Karpas-422 (cell line): ENCODE results near the gene MRPL19. TPM values are rescaled to one million over a fixed set of nuclear protein-coding genes. Genes with fewer than 3 reads are reported as not detected.
A peak's percentile ranks its signal among the peaks of the same experiment; 100 is the strongest.

ENCODE experiments used
- DNase-seq: peaks from one replicate; pipeline ENCODE4 v3.0.0-alpha.2; 2015
- H2AFZ ChIP-seq: fragments of 200-600 bp; sonication (generic); 2 replicates; pipeline ENCODE4 v1.6.1; 2014; ENCODE audit warnings: antibody characterized with exemption, low read length, mixed read lengths
- H3K27ac ChIP-seq: fragments of 200-600 bp; sonication (generic); 2 replicates; pipeline ENCODE4 v1.5.1; 2014; ENCODE audit warnings: mild to moderate bottlenecking, low read length, moderate library complexity
- H3K27me3 ChIP-seq: fragments of 200-600 bp; sonication (generic); 2 replicates; pipeline ENCODE4 v1.6.1; 2014; ENCODE audit warnings: low read length, mixed read lengths
- H3K36me3 ChIP-seq: fragments of 200-600 bp; sonication (generic); 2 replicates; pipeline ENCODE4 v1.6.1; 2014; ENCODE audit warnings: low read length, mixed read lengths; ENCODE audit not compliant: insufficient read depth
- H3K4me1 ChIP-seq: fragments of 200-600 bp; sonication (generic); 2 replicates; pipeline ENCODE4 v1.6.1; 2014; ENCODE audit warnings: mild to moderate bottlenecking, low read length, mixed read lengths
- H3K4me2 ChIP-seq: fragments of 200-600 bp; sonication (generic); 2 replicates; pipeline ENCODE4 v1.6.1; 2014; ENCODE audit warnings: low read length, low read depth, mild to moderate bottlenecking; ENCODE audit not compliant: poor library complexity, severe bottlenecking
- H3K4me3 ChIP-seq: fragments of 200-600 bp; sonication (generic); 2 replicates; pipeline ENCODE4 v1.5.1; 2014; ENCODE audit warnings: mild to moderate bottlenecking, antibody characterized with exemption, low read length, mixed read lengths
- H3K79me2 ChIP-seq: fragments of 200-600 bp; sonication (generic); 2 replicates; pipeline ENCODE4 v1.6.1; 2014; ENCODE audit warnings: mild to moderate bottlenecking, low read length, mixed read lengths
- H3K9ac ChIP-seq: fragments of 200-600 bp; sonication (generic); 2 replicates; pipeline ENCODE4 v1.6.0; 2014; ENCODE audit warnings: low read length
- H3K9me2 ChIP-seq: fragments of 200-600 bp; sonication (generic), shearing (Covaris generic); replicated peaks from 2 replicates; pipeline ENCODE4 v1.6.0; 2014; ENCODE audit warnings: mild to moderate bottlenecking, low read length, moderate library complexity; ENCODE audit not compliant: insufficient read depth
- H3K9me3 ChIP-seq: fragments of 300-700, 200-600 bp; sonication (generic); 2 replicates; pipeline ENCODE4 v1.6.1; 2014; ENCODE audit warnings: low read length, mixed read lengths
- H4K20me1 ChIP-seq: fragments of 200-600 bp; sonication (generic); 2 replicates; pipeline ENCODE4 v1.6.1; 2014; ENCODE audit warnings: mild to moderate bottlenecking, antibody characterized with exemption, low read length, low read depth; ENCODE audit not compliant: insufficient read depth
- total RNA-seq: library from RNA; depleted of rRNA; stranded (reverse); fragments of >200 nt; shearing (Covaris generic); gene quantifications from 2 replicates; pipeline ENCODE4 v1.2.3, GENCODE V29; 2014; ENCODE audit warnings: low replicate concordance

Gene MRPL19
- total RNA-seq, 1 experiment from 2014 or later: 76.6 TPM

DNA sequence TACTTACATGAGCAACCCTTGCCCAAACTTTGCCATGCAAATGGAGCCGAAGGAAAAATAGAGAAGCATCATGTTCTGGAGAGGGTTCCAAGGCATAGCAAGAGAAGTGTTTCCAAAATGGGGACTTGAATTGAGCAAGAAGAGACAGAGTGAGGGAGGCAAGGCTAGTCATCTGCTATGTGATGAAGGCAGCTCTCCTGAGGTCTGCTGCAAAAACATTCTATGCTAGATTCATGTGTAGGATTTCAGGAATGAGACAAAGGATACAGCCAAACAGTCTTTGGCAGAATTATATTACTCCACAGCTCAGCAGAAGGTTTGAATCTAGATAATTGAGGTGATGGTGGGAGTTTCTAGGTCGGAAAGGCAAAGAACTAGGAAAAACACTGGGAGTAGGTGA, 24.1 kb upstream of the MRPL19 start:
- no peaks in the 10 kb centered on the region for H4K20me1 ChIP-seq
- no peaks in the 10 kb centered on the region for H3K79me2 ChIP-seq
- H3K4me1 ChIP-seq: no peaks in the 10 kb centered on the region
- H3K27ac ChIP-seq: no peak overlapping the region
- no peaks in the 10 kb centered on the region for H3K9me3 ChIP-seq
- H3K9me2 ChIP-seq: no peaks in the 10 kb centered on the region
- no peak overlapping the region for H3K9ac ChIP-seq
- H3K4me3 ChIP-seq: no peak overlapping the region
- no peak for DNase-seq
- no peak overlapping the region for H2AFZ ChIP-seq
- H3K36me3 ChIP-seq: no peaks in the 10 kb centered on the region
- H3K4me2 ChIP-seq: no peak overlapping the region
- no peaks in the 10 kb centered on the region for H3K27me3 ChIP-seq

GRCh38 chr2:75622929-75623328, 23.7 kb upstream of the MRPL19 start:
- H3K4me1 ChIP-seq: no peaks in the 10 kb centered on the region
- DNase-seq: no peak
- H3K4me3 ChIP-seq: no peak overlapping the region
- H3K36me3 ChIP-seq: no peaks in the 10 kb centered on the region
- H3K79me2 ChIP-seq: no peaks in the 10 kb centered on the region
- no peaks in the 10 kb centered on the region for H3K9me2 ChIP-seq
- no peaks in the 10 kb centered on the region for H3K9me3 ChIP-seq
- H3K27ac ChIP-seq: no peak overlapping the region
- H3K4me2 ChIP-seq: no peak overlapping the region
- no peaks in the 10 kb centered on the region for H4K20me1 ChIP-seq
- no peak overlapping the region for H3K9ac ChIP-seq
- H3K27me3 ChIP-seq: no peaks in the 10 kb centered on the region
- H2AFZ ChIP-seq: no peak overlapping the region

- H3K9me2 ChIP-seq: no peaks in the 10 kb centered on the region
- no peaks in the 10 kb centered on the region for H3K36me3 ChIP-seq
- H3K4me3 ChIP-seq: no peak overlapping the region
- no peaks in the 10 kb centered on the region for H3K79me2 ChIP-seq
- no peak overlapping the region for H3K27ac ChIP-seq
- H3K4me1 ChIP-seq: no peaks in the 10 kb centered on the region
- peak; percentile 90 for DNase-seq
- no peak overlapping the region for H3K4me2 ChIP-seq
- H3K9ac ChIP-seq: no peak overlapping the region
- H2AFZ ChIP-seq: no peak overlapping the region
- no peaks in the 10 kb centered on the region for H4K20me1 ChIP-seq
- no peaks in the 10 kb centered on the region for H3K27me3 ChIP-seq
- H3K9me3 ChIP-seq: no peaks in the 10 kb centered on the region
These were observed 18.6 kb upstream of the MRPL19 start for GRCh38 chr2:75627902-75628504.

DNA sequence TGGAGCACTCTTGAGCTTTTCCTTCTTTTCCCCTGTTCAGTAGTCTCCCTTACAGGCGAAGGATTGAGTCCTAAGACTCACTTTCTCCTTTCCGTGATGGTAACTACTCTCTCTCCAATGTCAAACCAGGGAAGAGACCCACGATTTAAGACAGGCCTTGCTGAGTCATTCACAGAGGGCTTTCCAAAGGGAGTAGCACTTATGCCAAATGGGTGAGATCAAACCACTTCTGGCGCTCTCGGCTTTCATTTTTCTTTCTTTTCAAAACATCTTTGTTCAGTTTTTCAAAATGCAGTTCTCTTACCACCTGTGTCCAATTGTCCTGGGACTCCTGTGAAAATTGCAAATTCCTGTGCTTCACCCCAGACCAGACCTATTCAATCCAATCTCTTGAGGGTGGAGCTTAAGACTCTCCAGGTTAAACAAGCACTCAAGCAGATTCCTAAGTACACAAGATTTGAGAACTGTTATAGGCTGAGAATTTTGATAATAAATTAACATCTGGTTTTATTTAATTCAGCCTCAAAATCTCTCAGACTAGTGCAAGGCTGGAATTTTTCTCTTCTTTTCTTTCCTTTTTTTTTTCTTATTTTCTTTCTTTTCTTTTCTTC, 14.4 kb upstream of the MRPL19 start:
- H3K27ac ChIP-seq: no peak overlapping the region

DNA sequence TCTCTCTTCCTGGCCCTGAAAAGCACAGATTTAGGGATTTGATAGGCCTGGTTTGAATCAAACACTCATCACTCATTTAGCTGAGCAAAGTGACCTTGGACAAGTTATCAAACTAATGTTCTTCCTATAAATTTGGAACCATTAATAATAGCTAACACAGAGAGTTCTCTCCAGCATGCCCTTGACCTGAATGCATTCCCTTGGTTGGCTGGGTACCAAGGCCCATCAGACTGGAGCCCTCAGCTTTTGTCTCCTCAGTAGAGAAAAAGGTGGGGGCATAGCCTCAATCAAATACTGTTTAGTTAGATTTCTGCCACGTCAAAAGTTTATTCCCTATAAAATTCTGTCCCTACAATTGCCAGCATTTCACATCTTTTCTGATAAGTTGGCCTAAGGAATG, 13.8 kb upstream of the MRPL19 start:
- Histone ChIP-seq H3K36me3 (no peaks in the 10 kb centered on the region), H4K20me1 (no peaks in the 10 kb centered on the region), H3K4me2 (no peak overlapping the region), H3K79me2 (no peaks in the 10 kb centered on the region), H2AFZ (no peak overlapping the region), H3K27me3 (no peaks in the 10 kb centered on the region), H3K9me2 (no peaks in the 10 kb centered on the region), H3K9me3 (no peaks in the 10 kb centered on the region), H3K4me1 (no peaks in the 10 kb centered on the region), H3K27ac (no peak overlapping the region), H3K4me3 (no peak overlapping the region), H3K9ac (no peak overlapping the region)
- DNase-seq: no peak

More for the DNA sequence above, 14.4 kb upstream of the MRPL19 start:
- no peaks in the 10 kb centered on the region for H4K20me1 ChIP-seq
- H2AFZ ChIP-seq: no peak overlapping the region
- H3K9me2 ChIP-seq: no peaks in the 10 kb centered on the region
- no peaks in the 10 kb centered on the region for H3K27me3 ChIP-seq
- no peaks in the 10 kb centered on the region for H3K4me1 ChIP-seq
- H3K36me3 ChIP-seq: no peaks in the 10 kb centered on the region
- no peak overlapping the region for H3K4me3 ChIP-seq
- H3K9ac ChIP-seq: no peak overlapping the region
- no peaks in the 10 kb centered on the region for H3K79me2 ChIP-seq
- no peak overlapping the region for H3K4me2 ChIP-seq
- no peaks in the 10 kb centered on the region for H3K9me3 ChIP-seq
- no peak for DNase-seq

GRCh38 chr2:75633620-75634019, 13.0 kb upstream of the MRPL19 start:
- Histone ChIP-seq H2AFZ (no peak overlapping the region), H3K4me3 (no peak overlapping the region), H3K4me2 (no peak overlapping the region), H3K9ac (no peak overlapping the region), H3K9me2 (no peaks in the 10 kb centered on the region), H3K27me3 (no peaks in the 10 kb centered on the region), H3K27ac (no peak overlapping the region), H3K79me2 (no peaks in the 10 kb centered on the region), H3K9me3 (no peaks in the 10 kb centered on the region), H4K20me1 (no peaks in the 10 kb centered on the region), H3K4me1 (no peaks in the 10 kb centered on the region), H3K36me3 (no peaks in the 10 kb centered on the region)
- DNase-seq: no peak

GRCh38 chr2:75634945-75635344, 11.6 kb upstream of the MRPL19 start:
- H3K4me3 ChIP-seq: no peak overlapping the region
- H3K36me3 ChIP-seq: no peaks in the 10 kb centered on the region
- no peaks in the 10 kb centered on the region for H3K27me3 ChIP-seq
- H3K9me2 ChIP-seq: no peaks in the 10 kb centered on the region
- no peak overlapping the region for H3K9ac ChIP-seq
- H3K79me2 ChIP-seq: no peaks in the 10 kb centered on the region
- H3K4me2 ChIP-seq: no peak overlapping the region
- no peak for DNase-seq
- no peaks in the 10 kb centered on the region for H3K4me1 ChIP-seq
- H4K20me1 ChIP-seq: no peaks in the 10 kb centered on the region
- H3K9me3 ChIP-seq: no peaks in the 10 kb centered on the region
- no peak overlapping the region for H2AFZ ChIP-seq
- H3K27ac ChIP-seq: no peak overlapping the region

GRCh38 chr2:75637568-75637967, 9.0 kb upstream of the MRPL19 start:
- Histone ChIP-seq H4K20me1 (no peaks in the 10 kb centered on the region), H3K9me3 (no peaks in the 10 kb centered on the region), H3K9me2 (no peaks in the 10 kb centered on the region), H3K4me2 (no peak overlapping the region), H3K9ac (no peak overlapping the region), H3K4me3 (no peak overlapping the region), H3K36me3 (no peaks in the 10 kb centered on the region), H2AFZ (no peak overlapping the region), H3K27me3 (no peaks in the 10 kb centered on the region), H3K4me1 (no peaks in the 10 kb centered on the region), H3K27ac (no peak overlapping the region), H3K79me2 (no peaks in the 10 kb centered on the region)
- no peak for DNase-seq
